AG09319 (cell line): ENCODE data around the gene ACTL10.

Experiments
- DNase-seq: peaks from one replicate; pipeline ENCODE4 v3.0.0-alpha.2; 2010; ENCODE audit warnings: low read depth; ENCODE audit errors: extremely low read depth
- CTCF ChIP-seq: IDR thresholded peaks from 2 replicates; pipeline ENCODE4 v1.5.1; 2011; ENCODE audit warnings: low read depth, mild to moderate bottlenecking, inconsistent platforms, low read length, moderate library complexity

Gene ACTL10

GRCh38 chr20:33670715-33671499, 4.2 kb downstream of the ACTL10 start:
- DNase-seq, result no peak
- no peak for TF ChIP-seq CTCF

- no peak for DNase-seq
Observed at GRCh38 chr20:33671573-33672288, 5.0 kb downstream of the ACTL10 start.

GRCh38 chr20:33672426-33673113, 5.8 kb downstream of the ACTL10 start:
- no peak for TF ChIP-seq CTCF
- DNase-seq, result no peak

More at GRCh38 chr20:33671573-33672288, 5.0 kb downstream of the ACTL10 start:
- TF ChIP-seq CTCF, result no peak

GRCh38 chr20:33673114-33673409, 6.3 kb downstream of the ACTL10 start:
- no peak for DNase-seq
- TF ChIP-seq CTCF, result no peak

- TF ChIP-seq CTCF, result no peak
- no peak for DNase-seq
Observed at GRCh38 chr20:33673410-33674293, 6.9 kb downstream of the ACTL10 start.

GRCh38 chr20:33674294-33675135, 7.8 kb downstream of the ACTL10 start, which contains the start of gene NECAB3:
TSS of gene NECAB3 (minus strand) at chr20:33674428. CDS start at chr20:33674352, 76 bp downstream.
- no peak for DNase-seq
- TF ChIP-seq CTCF, result no peak
